HG02678 (cell line): ENCODE results near the gene GRID1.
A peak's percentile ranks its signal among the peaks of the same experiment; 100 is the strongest.

Source experiments
- ATAC-seq: cut with Tn5 transposase; IDR thresholded peaks from one replicate; pipeline ENCODE4 v1.9.1; 2021; ENCODE audit warnings: mild to moderate bottlenecking, moderate library complexity; ENCODE audit not compliant: unreplicated experiment

The GRID1 gene

GRCh38 chr10:85615556-85615955 is 751.0 kb downstream of the GRID1 start:
- no peak for ATAC-seq

GRCh38 chr10:85614981-85615380 is 751.6 kb downstream of the GRID1 start:
- no peak for ATAC-seq

GRCh38 chr10:85614566-85614965 is 752.0 kb downstream of the GRID1 start:
- no peak for ATAC-seq

- no peak for ATAC-seq
These were observed 753.2 kb downstream of the GRID1 start for GRCh38 chr10:85613391-85613790.

- ATAC-seq, result peak; percentile 46
These were observed 753.8 kb downstream of the GRID1 start for GRCh38 chr10:85612833-85613232.

- peak; percentile 92 for ATAC-seq
These were observed 754.2 kb downstream of the GRID1 start for GRCh38 chr10:85612378-85612775.

- no peak for ATAC-seq
These were observed 754.7 kb downstream of the GRID1 start for GRCh38 chr10:85611746-85612377.

GRCh38 chr10:85611093-85611740 is 755.4 kb downstream of the GRID1 start:
- ATAC-seq, result no peak

- no peak for ATAC-seq
These were observed 756.1 kb downstream of the GRID1 start for GRCh38 chr10:85610381-85611092.

- ATAC-seq, result no peak
These were observed 757.1 kb downstream of the GRID1 start for GRCh38 chr10:85609509-85609908.

GRCh38 chr10:85608706-85609105 is 757.9 kb downstream of the GRID1 start:
- no peak for ATAC-seq

- no peak for ATAC-seq
These were observed 759.4 kb downstream of the GRID1 start for GRCh38 chr10:85607043-85607695.

GRCh38 chr10:85606401-85606800 is 760.2 kb downstream of the GRID1 start:
- no peak for ATAC-seq

- no peak for ATAC-seq
These were observed 761.7 kb downstream of the GRID1 start for GRCh38 chr10:85604884-85605283.

GRCh38 chr10:85604136-85604725 is 762.4 kb downstream of the GRID1 start:
- ATAC-seq, result no peak

GRCh38 chr10:85603151-85603940 is 763.2 kb downstream of the GRID1 start:
- ATAC-seq, result no peak

GRCh38 chr10:85602713-85603112 is 763.9 kb downstream of the GRID1 start:
- no peak for ATAC-seq

- no peak for ATAC-seq
These were observed 764.3 kb downstream of the GRID1 start for GRCh38 chr10:85602306-85602705.

- no peak for ATAC-seq
These were observed 765.1 kb downstream of the GRID1 start for GRCh38 chr10:85601526-85601925.

GRCh38 chr10:85600744-85601081 is 765.9 kb downstream of the GRID1 start:
- ATAC-seq, result no peak
